SK-N-SH (cell line): Measurements from ENCODE around the gene SDC3.

Source experiments
- CTCF ChIP-seq: fragments of 200-600 bp; sonication (generic); IDR thresholded peaks from 2 replicates; pipeline ENCODE4 v1.6.1; 2017; ENCODE audit warnings: antibody characterized with exemption, mild to moderate bottlenecking, moderate library complexity
- EP300 ChIP-seq, 2 experiments: IDR thresholded peaks; 2 replicates each; pipeline versions ENCODE4 v1.4.0 to v1.6.1; 2012; ENCODE audit warnings: borderline replicate concordance in 1 of 2, low read depth in 1 of 2, low read length in 1 of 2
- EZH2phosphoT487 ChIP-seq: fragments of 200-600 bp; sonication (generic); IDR thresholded peaks from 2 replicates; pipeline ENCODE4 v1.6.1; 2017; ENCODE audit warnings: low read depth, mixed run types, mild to moderate bottlenecking, antibody characterized with exemption, moderate library complexity, borderline replicate concordance
- FOXM1 ChIP-seq: IDR thresholded peaks from 2 replicates; pipeline ENCODE4 v1.4.0; 2012; ENCODE audit warnings: low read depth, mild to moderate bottlenecking
- PBX3 ChIP-seq: IDR thresholded peaks from 2 replicates; pipeline ENCODE4; 2012
- POLR2AphosphoS5 ChIP-seq: IDR thresholded peaks from 2 replicates; pipeline ENCODE4 v1.6.1; 2012; ENCODE audit warnings: low read depth, low read length
- RAD21 ChIP-seq: IDR thresholded peaks from 2 replicates; pipeline ENCODE4 v1.6.1; 2012; ENCODE audit warnings: mild to moderate bottlenecking, low read length
- RCOR1 ChIP-seq: fragments of 150-350 bp; IDR thresholded peaks from 2 replicates; pipeline ENCODE4 v1.6.1; 2017; ENCODE audit warnings: antibody characterized with exemption, low read length
- REST ChIP-seq: IDR thresholded peaks from 2 replicates; pipeline ENCODE4 v1.6.1; 2012; ENCODE audit warnings: mild to moderate bottlenecking, low read depth, low read length, moderate library complexity
- RFX5 ChIP-seq: IDR thresholded peaks from 2 replicates; pipeline ENCODE4 v1.6.1; 2012; ENCODE audit warnings: mild to moderate bottlenecking, improper control_type of control experiment, low read length
- SMC3 ChIP-seq: IDR thresholded peaks from 2 replicates; pipeline ENCODE4 v1.6.1; 2012; ENCODE audit warnings: low read depth, low read length, improper control_type of control experiment
- TAF1 ChIP-seq: IDR thresholded peaks from 2 replicates; pipeline ENCODE4 v1.6.1; 2012; ENCODE audit warnings: low read depth, mild to moderate bottlenecking, low read length, moderate library complexity, borderline replicate concordance
- TCF12 ChIP-seq: IDR thresholded peaks from 2 replicates; pipeline ENCODE4 v1.4.0; 2012
- USF1 ChIP-seq: IDR thresholded peaks from 2 replicates; pipeline ENCODE4 v1.4.0; 2012; ENCODE audit warnings: low read depth, borderline replicate concordance

- TF ChIP-seq CTCF (no peak), EZH2phosphoT487 (no peak), SMC3 (no peak), RFX5 (no peak), POLR2AphosphoS5 (no peak), PBX3 (no peak), REST (no peak), RCOR1 (no peak), EP300 (IDR thresholded peaks at IDR 0.05; ENCODE audit: borderline replicate concordance in 1 of 2, low read depth in 1 of 2, low read length in 1 of 2) (no peak), FOXM1 (no peak), USF1 (no peak), TAF1 (no peak), TCF12 (no peak), RAD21 (no peak)
Observed at GRCh38 chr1:30883389-30884172, 25.0 kb downstream of the SDC3 start.
